HG02981 (cell line): ENCODE results near the gene PTGDR.

Source experiments
- ATAC-seq: cut with Tn5 transposase; IDR thresholded peaks from one replicate; pipeline ENCODE4 v1.9.1; 2021; ENCODE audit warnings: mild to moderate bottlenecking, moderate library complexity; ENCODE audit not compliant: unreplicated experiment

The PTGDR gene

DNA sequence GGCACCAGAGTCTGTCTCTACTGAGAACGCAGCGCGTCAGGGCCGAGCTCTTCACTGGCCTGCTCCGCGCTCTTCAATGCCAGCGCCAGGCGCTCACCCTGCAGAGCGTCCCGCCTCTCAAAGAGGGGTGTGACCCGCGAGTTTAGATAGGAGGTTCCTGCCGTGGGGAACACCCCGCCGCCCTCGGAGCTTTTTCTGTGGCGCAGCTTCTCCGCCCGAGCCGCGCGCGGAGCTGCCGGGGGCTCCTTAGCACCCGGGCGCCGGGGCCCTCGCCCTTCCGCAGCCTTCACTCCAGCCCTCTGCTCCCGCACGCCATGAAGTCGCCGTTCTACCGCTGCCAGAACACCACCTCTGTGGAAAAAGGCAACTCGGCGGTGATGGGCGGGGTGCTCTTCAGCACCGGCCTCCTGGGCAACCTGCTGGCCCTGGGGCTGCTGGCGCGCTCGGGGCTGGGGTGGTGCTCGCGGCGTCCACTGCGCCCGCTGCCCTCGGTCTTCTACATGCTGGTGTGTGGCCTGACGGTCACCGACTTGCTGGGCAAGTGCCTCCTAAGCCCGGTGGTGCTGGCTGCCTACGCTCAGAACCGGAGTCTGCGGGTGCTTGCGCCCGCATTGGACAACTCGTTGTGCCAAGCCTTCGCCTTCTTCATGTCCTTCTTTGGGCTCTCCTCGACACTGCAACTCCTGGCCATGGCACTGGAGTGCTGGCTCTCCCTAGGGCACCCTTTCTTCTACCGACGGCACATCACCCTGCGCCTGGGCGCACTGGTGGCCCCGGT, at the start of gene PTGDR:
Gene PTGDR, plus strand, starts transcription at position 198 of the 778 bp plus-strand sequence. Its CDS starts 117 bp downstream, at position 315.
- ATAC-seq: no peak

GRCh38 chr14:52219488-52220084, 47.9 kb upstream of the PTGDR start:
- no peak for ATAC-seq

DNA sequence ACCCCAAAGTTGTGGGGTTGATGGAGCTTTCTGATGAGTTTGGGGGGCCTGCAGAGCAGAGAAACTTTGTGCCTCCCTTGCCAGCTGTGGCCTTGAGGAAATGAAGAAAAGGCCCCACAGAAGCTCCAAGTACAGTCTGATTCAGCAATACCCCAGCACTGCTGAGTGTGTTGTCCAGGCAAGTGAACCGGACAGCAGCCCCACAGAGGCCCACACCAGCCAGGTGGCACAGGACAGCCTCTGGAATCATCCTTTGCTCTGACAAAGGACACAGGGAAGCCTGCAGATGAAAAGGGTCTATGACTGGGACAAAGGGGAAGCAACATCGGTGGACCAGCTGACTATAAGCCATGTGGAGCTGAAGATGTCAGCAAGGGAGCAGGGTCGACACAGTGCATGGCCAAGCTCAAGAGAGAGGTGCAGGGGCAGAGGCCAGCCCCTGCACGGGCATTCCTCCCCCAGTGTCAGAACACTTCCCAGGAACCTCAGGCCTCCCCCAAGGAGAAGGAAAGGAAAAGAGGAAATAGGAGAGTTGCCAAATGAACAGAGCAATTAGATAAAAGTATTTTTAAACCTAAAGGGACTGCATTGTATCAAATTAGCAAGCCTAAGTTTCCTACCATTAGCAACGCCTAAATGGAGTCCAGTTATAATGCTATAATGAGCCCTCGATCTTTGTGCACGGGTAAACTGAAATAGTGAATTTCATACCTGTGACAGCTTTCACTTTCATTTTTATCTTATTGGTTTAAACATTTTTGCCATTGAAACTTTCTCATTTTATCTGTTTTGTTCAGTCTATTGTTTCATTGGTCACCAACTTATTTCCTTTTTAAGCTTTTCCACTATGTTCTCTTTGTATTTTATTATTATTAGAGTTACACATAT, 46.3 kb upstream of the PTGDR start:
- no peak for ATAC-seq

GRCh38 chr14:52222901-52223300, 44.6 kb upstream of the PTGDR start:
- ATAC-seq: no peak

DNA sequence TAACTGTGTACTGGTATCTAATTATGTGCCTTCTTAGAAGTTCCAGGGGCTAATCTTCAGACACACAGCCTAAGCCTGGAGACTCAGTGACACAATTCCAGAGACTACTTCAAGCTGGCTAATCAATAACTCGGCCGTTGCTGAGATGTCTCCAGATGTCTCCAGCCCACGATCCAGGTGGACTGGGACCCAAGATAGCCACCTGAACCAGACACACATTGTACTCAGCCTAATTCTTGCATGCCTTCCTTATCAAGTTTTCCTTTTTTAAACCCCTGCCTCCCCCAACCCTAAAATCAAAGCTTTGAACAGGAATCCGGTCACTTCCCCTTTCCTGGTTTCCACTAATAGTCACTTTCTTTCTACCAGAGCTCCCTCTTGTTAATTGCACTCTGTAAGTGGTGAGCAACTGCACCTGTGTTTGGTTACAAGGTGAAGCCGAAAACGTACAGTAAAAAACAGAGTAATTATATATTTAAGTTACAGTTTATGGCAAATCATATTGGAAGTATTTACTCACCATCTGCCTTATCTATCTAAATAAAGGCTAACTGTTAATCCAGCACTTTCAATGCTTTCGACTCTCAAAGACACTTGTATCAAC, 39.8 kb upstream of the PTGDR start:
- ATAC-seq: no peak

- ATAC-seq: no peak
These were observed 33.8 kb upstream of the PTGDR start for GRCh38 chr14:52233693-52234092.

DNA sequence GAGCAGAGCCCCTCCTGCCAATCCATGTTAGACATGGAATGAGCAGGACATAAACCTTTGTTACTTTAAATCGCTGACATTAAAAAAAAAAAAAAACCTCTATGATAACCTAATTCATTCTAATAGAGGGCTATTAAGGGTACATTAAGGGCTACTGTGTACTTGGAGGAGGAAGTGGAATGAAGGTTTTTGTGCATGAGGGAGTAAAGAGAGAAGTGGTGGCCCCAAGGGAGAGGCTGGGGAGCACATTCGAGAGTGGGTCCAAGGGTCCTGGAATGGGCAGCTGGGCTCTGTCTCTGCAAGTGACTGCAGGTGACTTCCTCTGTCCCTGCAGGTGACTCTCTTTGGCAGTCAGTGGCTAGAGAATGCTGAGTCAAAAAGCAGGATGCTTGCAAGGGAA, 32.1 kb upstream of the PTGDR start:
- no peak for ATAC-seq

DNA sequence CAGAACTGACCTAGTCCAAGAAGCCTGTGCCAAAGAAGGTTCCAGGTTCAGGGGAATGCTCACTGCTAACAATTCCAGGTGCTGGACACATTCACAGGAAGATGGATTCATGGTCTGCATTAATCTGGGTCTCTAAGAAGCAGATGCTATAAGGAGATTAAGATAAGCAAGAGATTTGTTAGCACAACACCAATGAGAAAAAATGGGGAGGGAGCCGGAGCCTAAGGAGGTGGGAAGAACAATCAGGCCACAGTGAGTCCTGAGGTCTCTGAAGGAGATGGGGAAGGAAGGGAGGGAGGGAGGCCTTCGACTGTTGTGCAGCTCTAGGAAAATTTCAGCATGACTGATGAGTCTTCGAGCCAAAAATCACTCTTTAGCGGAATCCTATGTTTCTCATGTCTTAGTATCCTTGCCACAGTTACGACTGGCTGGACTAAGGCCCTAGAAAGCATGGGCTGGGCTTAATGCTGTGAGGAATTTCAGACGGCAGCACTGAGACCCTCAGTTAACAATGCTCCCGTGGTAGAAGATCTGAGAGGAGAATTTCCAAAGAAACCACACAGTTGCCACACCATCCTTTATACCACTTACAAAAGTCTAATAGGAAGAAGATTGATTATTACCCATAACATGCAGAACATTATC, 31.5 kb upstream of the PTGDR start:
- no peak for ATAC-seq

DNA sequence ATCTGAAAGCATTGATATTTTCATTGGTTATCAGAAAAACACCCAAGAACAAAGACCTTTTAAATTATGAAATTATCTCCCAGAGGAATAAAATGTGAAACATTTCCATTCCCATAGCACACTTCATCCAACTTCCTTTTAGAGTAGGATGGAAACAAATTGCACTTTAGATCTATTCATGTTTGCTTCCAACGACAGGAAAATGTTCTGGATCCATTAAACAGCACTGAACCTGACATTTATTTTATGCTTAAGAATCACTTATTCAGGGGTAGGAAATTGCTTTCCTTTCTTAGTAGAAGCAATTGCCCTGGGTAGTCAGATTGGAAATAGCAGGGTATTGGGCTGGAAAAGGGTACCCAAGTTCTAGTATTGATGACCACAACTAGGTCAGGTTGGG, 28.8 kb upstream of the PTGDR start:
- ATAC-seq: no peak

DNA sequence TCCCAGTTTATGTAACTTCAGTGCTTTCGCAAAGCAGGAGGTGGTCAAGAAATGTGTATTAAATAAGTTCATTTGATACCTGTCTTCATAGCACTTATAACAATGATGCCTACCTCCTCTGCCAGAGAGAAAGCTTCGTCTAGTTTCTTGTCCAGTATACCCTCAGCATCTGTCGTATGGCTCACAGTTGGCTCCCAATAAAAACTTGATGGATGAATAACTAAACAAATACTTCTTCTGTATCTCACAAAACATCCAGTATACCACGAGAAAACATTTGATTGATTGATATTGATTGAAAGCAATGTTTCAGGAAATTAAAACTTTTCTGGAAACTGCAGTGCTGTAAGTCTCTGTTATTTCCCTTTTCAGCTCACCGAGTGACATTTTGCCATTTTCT, 26.9 kb upstream of the PTGDR start:
- ATAC-seq: no peak

- ATAC-seq: no peak
These were observed 26.3 kb upstream of the PTGDR start for GRCh38 chr14:52241087-52241793.

GRCh38 chr14:52244328-52244727, 23.2 kb upstream of the PTGDR start:
- no peak for ATAC-seq

DNA sequence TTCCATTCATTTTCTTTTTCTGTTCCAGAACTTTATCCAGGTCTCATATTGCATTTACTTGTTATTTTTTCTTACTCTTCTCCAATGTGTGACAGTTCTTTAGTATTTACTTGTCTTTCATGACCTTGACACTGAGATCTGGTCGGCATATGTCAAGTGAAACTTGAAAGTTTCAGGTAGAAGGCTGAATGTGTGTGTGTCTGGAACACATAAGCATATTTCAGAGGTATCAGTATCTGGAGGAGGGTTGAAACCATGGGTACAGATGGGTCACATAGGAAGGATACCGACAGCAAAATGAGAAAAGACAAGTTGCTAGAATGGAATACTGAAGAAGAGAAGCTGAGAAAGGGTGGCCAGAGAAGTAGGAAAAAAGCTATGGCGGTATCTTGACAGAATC, 22.5 kb upstream of the PTGDR start:
- no peak for ATAC-seq

GRCh38 chr14:52248057-52248456, 19.4 kb upstream of the PTGDR start:
- ATAC-seq: no peak

- ATAC-seq: no peak
These were observed 15.8 kb upstream of the PTGDR start for GRCh38 chr14:52251724-52252123.

GRCh38 chr14:52253503-52253902, 14.0 kb upstream of the PTGDR start:
- ATAC-seq: no peak

DNA sequence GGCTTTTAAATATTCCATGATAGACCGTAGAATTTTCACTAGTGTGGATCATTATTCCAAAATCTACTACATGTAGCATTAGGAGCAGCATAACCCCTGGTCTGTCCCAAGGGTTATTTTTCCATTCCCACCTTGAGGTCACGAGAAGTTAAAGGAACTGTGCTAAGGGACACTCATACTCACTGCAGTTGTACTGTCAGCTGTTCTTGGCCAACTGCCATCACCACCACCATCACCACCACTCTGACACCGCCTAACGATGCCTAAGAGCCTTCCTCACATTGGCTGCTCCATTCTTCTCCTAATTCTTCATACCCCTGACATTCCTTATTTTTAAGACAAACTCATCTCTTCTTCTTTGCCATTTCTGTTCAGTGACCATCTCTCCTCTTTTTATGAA, 13.4 kb upstream of the PTGDR start:
- no peak for ATAC-seq

- ATAC-seq: no peak
These were observed 8.7 kb upstream of the PTGDR start for GRCh38 chr14:52258783-52259182.

DNA sequence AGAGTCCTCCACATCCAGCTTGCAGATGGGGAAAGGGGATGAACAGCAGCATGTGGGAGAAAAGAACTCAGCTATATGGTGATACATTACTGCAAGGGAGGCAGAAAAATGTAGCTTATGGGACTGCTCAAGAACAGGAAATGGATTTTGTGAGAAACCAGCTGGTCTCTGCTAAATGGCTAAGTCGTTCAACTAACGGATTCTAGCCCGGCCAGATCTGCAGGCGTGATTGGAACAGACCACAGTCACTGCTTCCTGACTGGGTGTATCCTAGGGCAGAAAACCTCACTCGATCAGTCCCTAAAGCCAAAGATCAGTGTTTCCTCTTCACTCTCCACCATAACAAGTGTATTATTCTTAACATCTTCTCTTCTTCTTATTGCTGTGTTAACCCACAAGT, 8.1 kb upstream of the PTGDR start:
- ATAC-seq: no peak

DNA sequence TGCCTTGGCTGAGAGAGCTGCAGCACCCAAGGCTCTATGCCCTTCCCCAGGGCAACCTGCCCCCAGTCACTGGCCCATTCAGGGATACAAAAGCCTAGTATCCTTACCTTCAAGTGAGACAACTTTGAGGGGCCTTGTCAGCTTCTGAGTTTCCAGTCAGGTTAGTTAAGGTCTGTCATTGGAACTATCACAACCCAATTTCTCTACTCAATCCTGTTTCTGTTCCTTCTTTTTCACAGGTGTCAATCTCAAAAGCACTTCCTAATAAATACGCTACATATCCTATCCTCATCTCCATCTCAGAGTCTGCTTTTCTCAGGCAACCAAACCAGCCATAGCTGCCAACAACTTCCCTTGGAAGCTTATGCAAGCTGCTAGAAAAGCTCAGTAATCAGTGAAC, 4.9 kb upstream of the PTGDR start:
- no peak for ATAC-seq
